PC-9 (cell line): ENCODE measurements around the gene TMEM132E. TPM values are rescaled to one million over a fixed set of nuclear protein-coding genes. Genes with fewer than 3 reads are reported as not detected.

Experiments used
- BruUV-seq: library from RNA; stranded (reverse); fragments of 400-500 nt; replicated peaks from 2 replicates; lab custom pipeline; 2021; lab: Mats Ljungman, UMichigan
- CTCF ChIA-PET: fragments of 300-600 bp; sonication (Branson Sonifier 250); formaldehyde crosslinking; loops from one replicate; lab custom pipeline; 2022; ENCODE audit warnings: antibody characterized with exemption; lab: Charles Lee
- POLR2A ChIA-PET: fragments of 300-600 bp; sonication (Branson Sonifier 250); formaldehyde crosslinking; loops from one replicate; lab custom pipeline; 2022; ENCODE audit warnings: antibody characterized with exemption; ENCODE audit not compliant: unreplicated experiment; lab: Charles Lee
- DNase-seq, 2 experiments: peaks; one replicate each; pipeline versions ENCODE4 v3.0.0 to v3.0.0-alpha.2; 2015 to 2022; ENCODE audit warnings: mixed read lengths in 1 of 2
- H2AFZ ChIP-seq: fragments of 200-600 bp; sonication (generic); 2 replicates; pipeline ENCODE4 v1.8.1; 2017; ENCODE audit warnings: antibody characterized with exemption
- H3F3A ChIP-seq: fragments of 200-600 bp; sonication (generic); 2 replicates; pipeline ENCODE4 v1.8.1; 2017; ENCODE audit warnings: antibody characterized with exemption, mild to moderate bottlenecking, low read depth; ENCODE audit not compliant: insufficient read depth
- H3K27ac ChIP-seq: fragments of 200-600 bp; sonication (generic); 2 replicates; pipeline ENCODE4 v1.6.1; 2016; ENCODE audit warnings: mixed run types
- H3K27me3 ChIP-seq: fragments of 200-600 bp; sonication (generic); 2 replicates; pipeline ENCODE4 v1.6.1; 2016; ENCODE audit warnings: low read depth, mixed run types; ENCODE audit not compliant: insufficient read depth
- H3K36me3 ChIP-seq: fragments of 200-600 bp; sonication (generic); 2 replicates; pipeline ENCODE4 v1.6.1; 2016; ENCODE audit warnings: low read depth, mixed run types
- H3K4me1 ChIP-seq: fragments of 200-600 bp; sonication (generic); replicated peaks from 2 replicates; pipeline ENCODE4 v1.6.1; 2016; ENCODE audit warnings: mixed run types; ENCODE audit not compliant: insufficient read depth
- H3K4me2 ChIP-seq: fragments of 200-600 bp; sonication (generic); 2 replicates; pipeline ENCODE4 v1.6.1; 2017; ENCODE audit warnings: mixed run types
- H3K4me3 ChIP-seq: fragments of 200-600 bp; sonication (generic); 2 replicates; pipeline ENCODE4 v1.6.1; 2016; ENCODE audit warnings: mixed run types
- H3K79me2 ChIP-seq: fragments of 200-600 bp; sonication (generic); 2 replicates; pipeline ENCODE4 v1.6.1; 2017; ENCODE audit warnings: low read depth, mixed run types
- H3K9me2 ChIP-seq: fragments of 200-600 bp; sonication (generic); 2 replicates; pipeline ENCODE4 v1.8.1; 2017; ENCODE audit warnings: mild to moderate bottlenecking; ENCODE audit not compliant: insufficient read depth
- H3K9me3 ChIP-seq: fragments of 200-600 bp; sonication (generic); 2 replicates; pipeline ENCODE4 v1.8.1; 2016; ENCODE audit warnings: low read depth; ENCODE audit not compliant: insufficient read depth
- H4K20me1 ChIP-seq: fragments of 200-600 bp; sonication (generic); 2 replicates; pipeline ENCODE4 v1.8.1; 2017; ENCODE audit not compliant: insufficient read depth
- CTCF ChIP-seq: fragments of 200-600 bp; sonication (generic); conservative IDR thresholded peaks from 2 replicates; pipeline ENCODE4 v1.6.1; 2017; ENCODE audit warnings: mixed run types, antibody characterized with exemption, mild to moderate bottlenecking, moderate library complexity
- EZH2 ChIP-seq: fragments of 200-600 bp; sonication (generic); IDR thresholded peaks from 2 replicates; pipeline ENCODE4 v1.8.0; 2017; ENCODE audit warnings: antibody characterized with exemption, low read depth
- intact Hi-C: fragments of 100-400 bp; cut with micrococcal nuclease; formaldehyde crosslinking; loops from one replicate; pipeline ENCODE4 v1.10.0; 2022; ENCODE audit not compliant: unreplicated experiment
- total RNA-seq: library from RNA; stranded (reverse); gene quantifications from 2 replicates; pipeline ENCODE4 v1.2.3, GENCODE V29; 2021

The TMEM132E gene
- total RNA-seq, 1 experiment from 2014 or later = not detected

- Histone ChIP-seq H3K4me1 (no peaks in the 10 kb centered on the region), H3K79me2 (no peaks in the 10 kb centered on the region), H3K36me3 (no peaks in the 10 kb centered on the region), H2AFZ (no peak overlapping the region), H3K9me3 (no peaks in the 10 kb centered on the region), H3K4me3 (no peak overlapping the region), H3K27me3 (peaks cover 92% of the 10 kb centered on the region), H3K27ac (no peak overlapping the region), H3K4me2 (no peak overlapping the region), H4K20me1 (no peaks in the 10 kb centered on the region), H3F3A (no peaks in the 10 kb centered on the region), H3K9me2 (no peaks in the 10 kb centered on the region)
- CTCF ChIA-PET = no interaction called here
- no peak for DNase-seq
- TF ChIP-seq CTCF (no peak), EZH2 (no peak)
- POLR2A ChIA-PET = no interaction called here
- intact Hi-C loops = no loop called here
- BruUV-seq = no TSS peak
Measured at GRCh38 chr17:34628879-34629278, 49.5 kb downstream of the TMEM132E start.

- peak in 1 of 2 experiments; percentile 37 for DNase-seq
- H4K20me1 ChIP-seq = no peaks in the 10 kb centered on the region
- H3K9me3 ChIP-seq = no peaks in the 10 kb centered on the region
- intact Hi-C loops = no loop called here
- ChIA-PET POLR2A (no interaction called here), CTCF (no interaction called here)
- H3K79me2 ChIP-seq = no peaks in the 10 kb centered on the region
- peaks cover 87% of the 10 kb centered on the region for H3K27me3 ChIP-seq
- H3K4me2 ChIP-seq = no peak overlapping the region
- H3K27ac ChIP-seq = no peak overlapping the region
- no peaks in the 10 kb centered on the region for H3F3A ChIP-seq
- no peaks in the 10 kb centered on the region for H3K36me3 ChIP-seq
- no peak overlapping the region for H3K4me3 ChIP-seq
- no peaks in the 10 kb centered on the region for H3K9me2 ChIP-seq
- TF ChIP-seq CTCF (no peak), EZH2 (no peak)
- H2AFZ ChIP-seq = no peak overlapping the region
- no TSS peak for BruUV-seq
- no peaks in the 10 kb centered on the region for H3K4me1 ChIP-seq
Measured at GRCh38 chr17:34633351-34633750, 54.0 kb downstream of the TMEM132E start.

- ChIA-PET POLR2A (no interaction called here), CTCF (no interaction called here)
- Histone ChIP-seq H3K4me1 (no peaks in the 10 kb centered on the region), H2AFZ (no peak overlapping the region), H3F3A (no peaks in the 10 kb centered on the region), H3K27me3 (peaks cover 87% of the 10 kb centered on the region), H3K9me3 (no peaks in the 10 kb centered on the region), H3K79me2 (no peaks in the 10 kb centered on the region), H4K20me1 (no peaks in the 10 kb centered on the region), H3K4me3 (no peak overlapping the region), H3K36me3 (no peaks in the 10 kb centered on the region), H3K27ac (no peak overlapping the region), H3K4me2 (no peak overlapping the region), H3K9me2 (no peaks in the 10 kb centered on the region)
- no peak for DNase-seq
- no TSS peak for BruUV-seq
- intact Hi-C loops = no loop called here
- no peak for TF ChIP-seq EZH2
- TF ChIP-seq CTCF = no peak
Measured at GRCh38 chr17:34633760-34634159, 54.4 kb downstream of the TMEM132E start.
